H1 (cell line): Measurements from ENCODE around the gene HEBP1. TPM values are rescaled to one million over a fixed set of nuclear protein-coding genes. Genes with fewer than 3 reads are reported as not detected.

Experiments
- RNF2 ChIP-seq: fragments of 200-900, 300-1000 bp; sonication (generic); IDR thresholded peaks from 2 replicates; pipeline ENCODE4 v1.7.1; 2016; ENCODE audit warnings: borderline replicate concordance, low read depth, mild to moderate bottlenecking, antibody characterized with exemption, low read length; ENCODE audit not compliant: poor library complexity, severe bottlenecking; ENCODE audit errors: missing control alignments
- SIX5 ChIP-seq: IDR thresholded peaks from 2 replicates; pipeline ENCODE4 v1.6.1; 2011; ENCODE audit warnings: mild to moderate bottlenecking, low read depth, low read length
- polyA plus RNA-seq, 7 experiments: library from polyadenylated mRNA; depleted of rRNA in 3 of 7; stranded (reverse) in 5 of 7; unstranded in 2 of 7; fragments of >200 nt in 5 of 7; fragments of 200-250 nt in 2 of 7; gene quantifications; 1 replicate in 5 of 7; 2 replicates in 1 of 7; 4 replicates in 1 of 7; pipeline versions ENCODE4 v1.2.1 to v1.2.3, GENCODE V29; 2011 to 2013; ENCODE audit warnings: missing spikeins in 2 of 7, mixed read lengths in 2 of 7
- total RNA-seq: library from RNA; stranded (reverse); fragmentation: NEBNext Ultra II Directional; extraction: Animal tissue kit (Norgen Biotek cat#: 25700); gene quantifications from 2 replicates; pipeline ENCODE4 v1.2.1, GENCODE V29; 2021

Gene HEBP1
- total and polyA plus RNA-seq, 2 of the 8 experiments (the other 6 are each of a cell fraction or from before 2014, with no cell fraction given) = 30.8 to 56.1 TPM

DNA sequence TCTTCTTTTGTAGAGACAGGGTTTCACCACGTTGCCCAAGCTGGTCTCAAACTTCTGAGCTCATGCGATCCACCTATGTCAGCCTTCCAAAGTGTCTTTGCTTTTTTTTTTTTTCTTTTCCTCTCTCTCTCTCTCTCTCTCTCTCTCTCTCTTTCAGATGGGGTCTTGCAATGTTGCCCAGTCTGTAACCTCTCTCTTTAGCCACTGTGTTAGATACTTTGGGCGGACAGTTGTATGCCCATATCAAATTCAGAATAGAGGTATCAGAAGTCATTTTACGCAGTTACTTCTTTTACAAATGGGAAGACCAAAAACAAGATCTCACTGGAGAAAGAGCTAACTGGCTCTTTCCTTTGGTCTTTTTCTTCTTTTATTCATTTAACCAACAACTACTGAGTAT lies 6.7 kb downstream of the HEBP1 start (continued):
- TF ChIP-seq RNF2 = no peak
- TF ChIP-seq SIX5 = no peak
- TF ChIP-seq, all 59 proteins: peak for 0
